ENCODE results near the gene TAAR1. TPM values are rescaled to one million over a fixed set of nuclear protein-coding genes. Genes with fewer than 3 reads are reported as not detected.
"Not testable (repeated sequence)": the region's sequence is repeated elsewhere in the genome, so short reads cannot be mapped to it uniquely, and the experiment has no call there.

Gene TAAR1
- total RNA-seq, 1 donor from 2014 or later: not detected

GRCh38 chr6:132648356-132648755 is 10.6 kb downstream of the TAAR1 start:
- no peak for TF ChIP-seq CTCF (IDR thresholded peaks at IDR 0.05)
- no peaks in the 10 kb centered on the region for H3K36me3 Mint-ChIP-seq (ENCODE audit: low read depth)
- peaks cover 6% of the 10 kb centered on the region for H3K4me1 Mint-ChIP-seq (ENCODE audit: low read depth)
- H3K4me3 Mint-ChIP-seq (ENCODE audit: unreplicated experiment): no peak overlapping the region
- no peaks in the 10 kb centered on the region for H3K27me3 Mint-ChIP-seq (ENCODE audit: low read depth)
- H3K9me3 Mint-ChIP-seq (ENCODE audit: low read depth): no peaks in the 10 kb centered on the region
- H3K27ac Mint-ChIP-seq (ENCODE audit: unreplicated experiment): no peak overlapping the region
- DNase-seq (ENCODE audit: low spot score): no peak

GRCh38 chr6:132643547-132643946 is 15.4 kb downstream of the TAAR1 start:
- DNase-seq (ENCODE audit: low spot score): no peak
- Mint-ChIP-seq H3K9me3 (ENCODE audit: low read depth) (no peaks in the 10 kb centered on the region), H3K4me3 (ENCODE audit: unreplicated experiment) (no peak overlapping the region), H3K36me3 (ENCODE audit: low read depth) (no peaks in the 10 kb centered on the region), H3K27ac (ENCODE audit: unreplicated experiment) (no peak overlapping the region), H3K27me3 (ENCODE audit: low read depth) (peaks cover 15% of the 10 kb centered on the region), H3K4me1 (ENCODE audit: low read depth) (peaks cover 5% of the 10 kb centered on the region)
- TF ChIP-seq CTCF (IDR thresholded peaks at IDR 0.05): no peak

GRCh38 chr6:132637135-132637534 is 21.8 kb downstream of the TAAR1 start:
- DNase-seq (ENCODE audit: low spot score); H3K4me3 Mint-ChIP-seq (ENCODE audit: unreplicated experiment); H3K27ac Mint-ChIP-seq (ENCODE audit: unreplicated experiment); H3K4me1 Mint-ChIP-seq (ENCODE audit: low read depth); H3K36me3 Mint-ChIP-seq (ENCODE audit: low read depth): not testable (repeated sequence)
- H3K9me3 Mint-ChIP-seq (ENCODE audit: low read depth): peaks cover 17% of the 10 kb centered on the region
- H3K27me3 Mint-ChIP-seq (ENCODE audit: low read depth): peaks cover 41% of the 10 kb centered on the region

- not testable (repeated sequence) for DNase-seq (ENCODE audit: low spot score); H3K4me3 Mint-ChIP-seq (ENCODE audit: unreplicated experiment); H3K27ac Mint-ChIP-seq (ENCODE audit: unreplicated experiment); H3K36me3 Mint-ChIP-seq (ENCODE audit: low read depth); H3K4me1 Mint-ChIP-seq (ENCODE audit: low read depth)
- peaks cover 17% of the 10 kb centered on the region for H3K9me3 Mint-ChIP-seq (ENCODE audit: low read depth)
- H3K27me3 Mint-ChIP-seq (ENCODE audit: low read depth): peaks cover 41% of the 10 kb centered on the region
Observed at GRCh38 chr6:132635906-132636305, 23.1 kb downstream of the TAAR1 start.

- Mint-ChIP-seq H3K27me3 (ENCODE audit: low read depth) (peaks cover 42% of the 10 kb centered on the region), H3K9me3 (ENCODE audit: low read depth) (peaks cover 17% of the 10 kb centered on the region)
- H3K36me3 Mint-ChIP-seq (ENCODE audit: low read depth); H3K27ac Mint-ChIP-seq (ENCODE audit: unreplicated experiment); DNase-seq (ENCODE audit: low spot score); H3K4me3 Mint-ChIP-seq (ENCODE audit: unreplicated experiment); H3K4me1 Mint-ChIP-seq (ENCODE audit: low read depth): not testable (repeated sequence)
Observed at GRCh38 chr6:132635288-132635687, 23.7 kb downstream of the TAAR1 start.

GRCh38 chr6:132634796-132635195 is 24.2 kb downstream of the TAAR1 start:
- no peak for DNase-seq (ENCODE audit: low spot score)
- no peak for TF ChIP-seq CTCF (IDR thresholded peaks at IDR 0.05)
- H3K36me3 Mint-ChIP-seq (ENCODE audit: low read depth): peaks cover 4% of the 10 kb centered on the region

GRCh38 chr6:132633362-132633761 is 25.6 kb downstream of the TAAR1 start:
- H3K4me1 Mint-ChIP-seq (ENCODE audit: low read depth): no peaks in the 10 kb centered on the region
- H3K4me3 Mint-ChIP-seq (ENCODE audit: unreplicated experiment): no peak overlapping the region
- H3K27ac Mint-ChIP-seq (ENCODE audit: unreplicated experiment): no peak overlapping the region
- peaks cover 25% of the 10 kb centered on the region for H3K9me3 Mint-ChIP-seq (ENCODE audit: low read depth)
- peaks cover 4% of the 10 kb centered on the region for H3K36me3 Mint-ChIP-seq (ENCODE audit: low read depth)
- TF ChIP-seq CTCF (IDR thresholded peaks at IDR 0.05): no peak
- no peak for DNase-seq (ENCODE audit: low spot score)
- peaks cover 39% of the 10 kb centered on the region for H3K27me3 Mint-ChIP-seq (ENCODE audit: low read depth)

More at GRCh38 chr6:132634796-132635195, 24.2 kb downstream of the TAAR1 start:
- Mint-ChIP-seq H3K27ac (ENCODE audit: unreplicated experiment) (no peak overlapping the region), H3K27me3 (ENCODE audit: low read depth) (peaks cover 39% of the 10 kb centered on the region), H3K9me3 (ENCODE audit: low read depth) (peaks cover 17% of the 10 kb centered on the region), H3K4me3 (ENCODE audit: unreplicated experiment) (no peak overlapping the region), H3K4me1 (ENCODE audit: low read depth) (no peaks in the 10 kb centered on the region)
